ENCODE results near the gene UBR3.
"Not testable (repeated sequence)": the region's sequence is repeated elsewhere in the genome, so short reads cannot be mapped to it uniquely, and the experiment has no call there.

The UBR3 gene

DNA sequence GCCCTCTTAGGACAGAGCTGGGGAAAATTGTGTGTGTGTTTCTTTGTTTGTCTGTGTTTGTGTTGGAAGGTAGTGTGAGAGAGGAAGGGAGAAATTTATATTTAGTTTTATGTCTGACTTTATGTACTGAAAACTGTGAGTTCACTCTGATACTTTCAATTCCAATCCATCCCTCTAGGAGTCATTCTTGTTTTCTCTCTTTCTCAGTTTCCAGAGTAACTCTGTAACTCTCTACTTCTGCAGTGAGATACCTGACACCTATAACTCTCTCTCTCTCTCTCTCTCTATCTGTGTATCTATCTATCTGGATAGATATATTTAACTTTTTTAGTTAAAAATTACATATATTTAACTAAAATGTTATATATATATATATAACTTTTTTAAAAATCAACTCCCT is 128.7 kb downstream of the UBR3 start:
- DNase-seq (ENCODE audit: low spot score) = no peak

DNA sequence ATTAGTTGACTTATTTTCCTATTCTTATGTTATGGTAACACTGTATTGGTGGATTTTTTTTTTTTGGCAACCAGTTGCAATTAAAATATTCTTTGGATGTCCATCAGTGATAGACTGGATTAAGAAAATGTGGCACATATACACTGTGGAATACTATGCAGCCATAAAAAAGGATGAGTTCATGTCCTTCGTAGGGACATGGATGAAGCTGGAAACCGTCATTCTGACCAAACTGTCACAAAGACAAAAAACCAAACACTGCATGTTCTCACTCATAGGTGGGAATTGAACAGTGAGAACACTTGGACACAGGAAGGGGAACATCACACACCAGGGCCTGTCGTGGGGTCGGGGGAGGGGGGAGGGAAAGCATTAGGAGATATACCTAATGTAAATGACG is 130.0 kb downstream of the UBR3 start:
- not testable (repeated sequence) for DNase-seq (ENCODE audit: low spot score)

DNA sequence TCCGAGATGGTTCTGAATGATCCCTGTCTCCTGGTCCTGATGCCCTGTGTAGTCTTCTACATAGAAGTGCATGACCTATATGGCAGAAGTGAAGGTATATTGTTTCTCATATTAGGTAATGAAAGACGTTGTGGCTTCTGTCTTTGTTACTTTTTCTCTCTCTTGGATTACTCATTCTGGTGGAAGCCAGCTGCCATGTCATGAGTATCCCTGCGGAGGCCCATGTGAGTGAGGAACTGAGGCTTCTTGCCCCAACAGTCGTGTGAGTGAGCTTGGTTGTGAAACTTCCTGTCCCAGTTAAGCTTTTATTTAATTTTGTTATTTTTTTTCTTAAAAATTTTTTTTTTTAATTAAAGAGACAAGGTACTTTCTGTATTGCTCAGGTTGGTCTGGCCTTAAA is 134.7 kb downstream of the UBR3 start:
- DNase-seq (ENCODE audit: low spot score) = no peak

DNA sequence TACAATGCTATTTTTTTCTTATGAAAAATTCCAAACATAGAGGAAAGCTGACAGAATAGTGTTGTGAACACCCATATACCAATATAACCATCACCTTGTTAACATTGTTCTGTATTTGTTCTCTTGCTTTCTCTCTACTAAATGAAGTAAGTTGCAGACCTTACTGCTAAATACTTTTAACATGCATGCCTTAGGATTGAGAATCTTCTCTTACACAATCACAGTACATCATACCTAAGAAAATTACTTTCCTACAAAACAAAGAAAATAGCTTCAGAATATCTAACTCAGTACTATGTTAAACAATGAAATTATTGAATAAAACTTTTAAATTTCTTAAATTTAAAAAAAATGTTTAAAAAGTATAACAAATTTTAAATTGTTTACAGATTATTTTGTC is 136.5 kb downstream of the UBR3 start:
- no peak for DNase-seq (ENCODE audit: low spot score)

DNA sequence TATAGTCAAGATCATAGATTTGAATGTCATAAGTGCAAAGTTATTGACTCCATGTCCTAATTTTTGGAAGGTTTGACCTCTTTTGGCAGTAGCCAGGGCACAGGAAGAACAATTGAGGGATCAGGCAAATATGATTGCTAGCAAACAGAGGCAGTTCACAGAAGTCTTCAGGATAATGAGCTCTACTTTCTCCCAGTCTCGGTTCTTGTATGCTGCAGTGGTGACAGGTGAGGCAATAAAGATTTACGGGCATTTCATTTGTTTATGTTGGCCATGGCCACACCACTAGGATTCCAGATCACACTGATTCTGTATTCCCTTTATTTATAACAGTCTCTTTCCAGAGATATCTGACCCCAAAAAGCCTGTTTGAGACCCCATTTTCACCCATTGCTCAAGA is 137.5 kb downstream of the UBR3 start:
- DNase-seq (ENCODE audit: low spot score) = peak; percentile 11

DNA sequence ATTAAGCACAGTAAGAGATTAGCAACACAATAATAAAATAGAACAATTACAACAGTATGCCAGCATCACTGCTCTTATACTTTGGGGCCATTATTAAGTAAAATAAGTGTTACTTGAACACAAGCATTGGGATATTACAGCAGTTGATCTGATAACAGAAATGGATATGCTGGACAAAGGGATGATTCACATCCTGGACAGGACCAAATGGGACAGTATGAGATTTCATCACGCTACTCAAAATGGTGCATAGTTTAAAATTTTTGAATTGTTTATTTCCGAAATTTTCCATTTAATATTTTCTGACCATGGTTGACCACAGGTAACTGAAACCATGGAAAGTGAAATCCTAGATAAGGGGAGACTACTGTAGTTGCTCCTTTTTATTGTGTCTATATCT is 138.2 kb downstream of the UBR3 start:
- no peak for DNase-seq (ENCODE audit: low spot score)

DNA sequence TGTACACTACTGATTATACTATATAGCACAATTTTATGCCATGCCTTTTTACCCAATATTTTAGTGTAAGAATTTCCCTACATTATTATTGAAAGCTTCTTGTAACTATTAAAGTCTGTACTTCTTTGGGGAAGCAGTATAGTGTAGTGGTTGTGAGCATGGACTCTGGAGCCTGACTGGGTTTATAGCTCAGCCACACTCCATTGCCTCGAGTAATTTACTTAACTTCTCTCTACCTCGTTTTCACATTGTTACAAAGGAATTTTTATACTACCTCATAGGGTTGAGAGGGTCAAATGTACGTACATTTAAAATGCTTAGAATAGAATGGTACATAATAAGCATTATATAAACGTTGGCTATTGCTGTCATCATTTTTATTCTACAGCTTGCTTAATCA is 139.2 kb downstream of the UBR3 start:
- DNase-seq (ENCODE audit: low spot score) = no peak

DNA sequence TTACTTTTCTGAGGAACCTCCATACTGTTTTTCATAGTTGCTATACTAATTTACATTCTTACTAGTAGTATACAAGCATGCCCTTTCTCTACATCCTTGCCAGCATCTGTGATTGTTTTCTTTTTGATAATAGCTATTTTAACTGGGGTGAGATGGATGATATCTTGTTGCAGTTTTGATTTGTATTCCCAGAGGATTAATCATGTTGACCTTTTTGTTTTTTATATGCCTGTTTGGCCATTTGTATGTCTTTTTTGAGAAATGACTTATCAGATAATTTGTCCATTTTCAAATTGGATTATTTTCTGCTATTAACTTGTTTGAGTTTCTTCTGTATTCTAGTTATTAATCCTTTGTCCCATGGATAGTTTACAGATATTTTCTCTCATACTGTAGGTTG is 141.5 kb downstream of the UBR3 start:
- no peak for DNase-seq (ENCODE audit: low spot score)

DNA sequence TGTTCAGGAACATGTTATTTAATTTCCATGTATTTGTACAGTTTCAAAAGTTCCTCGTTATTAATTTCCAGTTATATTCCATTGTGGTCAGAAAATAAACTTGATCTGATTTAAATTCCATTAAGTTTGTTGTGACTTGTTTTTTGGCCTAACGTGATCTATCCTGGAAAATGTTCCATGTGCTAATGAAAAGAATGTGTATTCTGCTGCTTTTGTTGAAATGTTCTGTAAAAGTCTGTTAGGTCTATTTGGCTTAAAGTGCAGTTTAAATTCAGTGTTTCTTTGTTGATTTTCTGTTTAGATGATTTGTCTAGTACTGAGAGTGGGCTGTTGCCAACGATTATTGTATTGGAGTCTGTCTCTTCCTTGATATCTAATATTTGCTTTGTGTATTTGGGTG is 148.0 kb downstream of the UBR3 start:
- DNase-seq (ENCODE audit: low spot score) = no peak

DNA sequence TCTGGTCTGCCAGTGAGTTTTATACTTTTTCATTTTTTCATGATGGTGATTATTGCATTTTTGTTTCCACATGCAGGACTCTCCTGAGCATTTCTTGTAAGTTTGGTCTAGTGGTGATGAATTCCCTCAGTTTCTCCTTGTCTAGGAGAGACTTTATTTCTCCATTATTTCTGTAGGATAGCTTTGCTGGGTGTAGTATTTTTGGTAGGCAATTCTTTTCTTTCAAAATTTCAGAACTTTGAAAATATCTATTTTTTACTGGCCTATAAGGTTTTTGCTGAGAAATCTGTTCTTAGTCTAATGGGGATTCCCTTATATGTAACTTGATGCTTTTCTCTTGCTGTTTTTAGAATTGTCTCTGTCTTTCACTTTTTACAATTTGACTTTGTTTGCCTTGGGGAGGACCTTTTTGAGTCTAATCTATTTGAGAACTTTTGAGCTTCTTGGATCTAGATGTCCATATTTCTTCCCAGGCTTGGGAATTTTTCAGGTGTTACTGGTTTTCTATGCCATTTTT is 149.1 kb downstream of the UBR3 start:
- no peak for DNase-seq (ENCODE audit: low spot score)

DNA sequence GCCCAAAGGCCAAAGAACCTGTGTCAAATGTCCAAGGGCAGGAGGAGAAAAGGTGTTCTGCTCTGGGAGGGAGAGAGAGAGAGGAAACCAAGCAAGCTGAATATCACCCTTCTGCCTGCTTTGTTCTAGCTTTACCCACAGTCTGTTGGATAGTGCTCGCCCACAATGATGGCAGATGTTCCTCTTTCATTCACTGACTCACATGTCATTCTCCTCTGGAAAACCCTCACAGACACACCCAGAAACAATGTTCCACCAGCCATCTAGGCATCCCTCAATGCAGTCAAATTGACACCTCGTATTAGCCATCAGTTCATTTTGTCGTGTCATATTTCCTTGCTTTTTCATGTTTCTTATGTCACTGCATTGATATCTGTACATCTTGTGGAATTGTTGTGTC is 150.3 kb downstream of the UBR3 start:
- no peak for DNase-seq (ENCODE audit: low spot score)

DNA sequence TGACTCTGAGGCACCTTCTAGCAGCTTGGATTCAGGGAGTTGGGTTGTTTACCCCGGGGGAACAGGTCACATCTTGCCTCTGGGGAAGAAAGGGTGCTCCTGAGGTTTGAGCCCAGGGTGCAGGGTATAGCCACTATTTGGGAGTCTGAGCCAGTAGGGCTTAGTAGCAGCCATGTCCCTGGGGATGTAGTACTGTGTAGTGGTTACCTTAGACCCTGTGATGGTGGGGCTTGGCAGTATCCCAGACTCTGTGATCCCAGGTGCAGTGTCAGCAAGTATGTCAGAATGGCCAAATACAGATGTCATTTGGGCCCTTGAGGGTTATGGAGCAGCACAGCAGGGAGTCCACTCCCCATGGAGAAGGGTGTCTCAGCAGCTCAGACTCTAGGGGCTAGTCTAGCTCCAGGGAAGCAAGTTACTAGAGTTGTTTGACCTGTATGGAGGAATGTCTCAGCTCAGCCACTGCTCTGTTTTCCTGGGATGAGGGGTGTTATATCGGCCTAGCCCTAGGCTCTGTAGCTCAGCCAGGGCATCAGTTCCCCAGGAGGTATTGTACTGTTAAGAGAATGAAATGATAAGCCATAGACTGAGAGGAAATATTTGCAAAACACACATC is 151.3 kb downstream of the UBR3 start:
- DNase-seq (ENCODE audit: low spot score) = no peak

DNA sequence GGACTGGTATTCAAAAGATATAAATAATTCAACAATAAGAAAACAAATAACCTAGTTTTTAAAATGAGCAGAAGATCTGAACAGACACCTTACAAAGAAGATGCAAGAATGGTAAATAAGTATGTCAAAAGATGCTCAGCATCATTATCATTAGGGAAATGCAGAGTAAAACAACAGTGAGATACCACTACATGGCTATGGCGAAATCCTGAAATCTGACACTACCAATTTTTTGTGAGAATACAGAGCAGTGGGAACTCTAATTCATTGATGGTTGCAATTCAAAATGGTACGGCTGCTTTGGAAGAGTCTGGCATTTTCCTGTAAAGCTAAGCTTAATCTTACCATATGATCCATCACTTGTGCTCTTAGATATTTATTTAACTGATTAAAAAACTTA is 151.8 kb downstream of the UBR3 start:
- no peak for DNase-seq (ENCODE audit: low spot score)

DNA sequence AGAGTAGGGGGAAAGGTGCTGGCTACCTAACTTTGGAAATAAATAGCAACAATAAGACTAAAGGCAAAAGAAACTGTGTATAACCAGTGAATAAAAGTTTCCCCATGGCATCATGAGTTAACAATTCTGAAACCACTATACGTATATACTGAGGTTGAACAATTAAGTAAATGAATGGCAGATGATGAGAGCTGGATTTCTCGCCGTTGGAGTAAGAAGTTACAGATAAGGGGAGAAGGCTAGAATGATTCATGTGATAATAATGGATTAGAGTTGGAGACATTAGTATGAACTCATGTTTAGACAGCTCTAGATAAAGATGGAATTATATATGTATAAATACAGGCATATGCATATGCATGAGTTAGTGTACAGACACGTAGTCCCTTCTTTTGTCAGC is 152.7 kb downstream of the UBR3 start:
- no peak for DNase-seq (ENCODE audit: low spot score)

DNA sequence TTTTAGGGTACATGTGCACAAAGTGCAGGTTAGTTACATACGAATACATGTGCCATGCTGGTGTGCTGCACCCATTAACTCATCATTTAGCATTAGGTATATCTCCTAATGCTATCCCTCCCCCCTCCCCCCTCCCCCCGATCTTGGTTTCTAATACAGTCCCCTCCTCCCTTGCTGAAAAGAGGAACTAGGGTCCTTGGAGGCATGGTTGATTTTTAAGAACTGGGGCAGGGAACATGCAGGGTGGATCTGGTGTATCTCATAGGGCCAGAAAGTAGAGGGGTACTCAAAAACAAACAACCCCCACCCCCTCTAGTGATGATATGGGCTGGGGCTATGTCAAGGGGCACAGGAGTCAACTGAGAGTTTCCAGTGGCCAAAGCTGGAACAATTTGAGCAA is 153.4 kb downstream of the UBR3 start:
- DNase-seq (ENCODE audit: low spot score) = no peak

DNA sequence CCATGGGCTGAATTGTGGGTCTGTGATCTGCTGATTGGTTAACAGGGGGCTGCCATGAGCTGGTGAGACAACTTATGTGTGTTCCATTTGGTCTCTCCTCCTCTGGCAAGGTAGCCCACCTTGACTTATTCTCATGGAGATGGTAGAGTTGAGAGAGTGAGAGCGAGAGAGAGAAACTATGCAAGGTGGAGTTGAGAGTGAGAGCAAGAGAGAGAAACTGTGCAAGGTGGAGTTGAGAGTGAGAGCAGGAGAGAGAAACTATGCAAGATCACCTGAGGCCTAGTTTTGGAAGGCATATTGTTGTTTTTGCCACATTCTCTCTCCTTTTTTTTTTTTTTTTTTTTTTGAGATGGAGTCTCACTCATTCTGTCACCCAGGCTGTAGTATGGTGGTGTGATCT is 155.7 kb downstream of the UBR3 start:
- DNase-seq (ENCODE audit: low spot score) = no peak

DNA sequence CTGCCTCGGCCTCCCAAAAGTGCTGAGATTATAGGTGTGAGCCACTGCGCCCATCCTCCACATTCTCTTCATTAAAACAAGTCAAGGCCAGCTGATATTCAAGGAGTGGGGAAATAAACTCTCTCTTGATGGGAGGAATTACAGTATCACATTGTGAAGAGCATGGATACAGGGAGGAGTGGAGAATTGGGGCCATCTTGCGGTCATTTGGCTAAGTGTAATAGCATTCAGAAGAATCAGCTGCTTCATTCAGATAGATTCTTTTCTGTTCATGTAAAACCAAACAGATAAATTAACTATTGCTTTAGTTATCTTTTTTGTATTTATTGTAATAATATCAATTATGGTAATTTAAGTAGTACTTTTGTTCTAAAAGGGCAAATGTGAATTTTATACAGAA is 156.3 kb downstream of the UBR3 start:
- no peak for DNase-seq (ENCODE audit: low spot score)

DNA sequence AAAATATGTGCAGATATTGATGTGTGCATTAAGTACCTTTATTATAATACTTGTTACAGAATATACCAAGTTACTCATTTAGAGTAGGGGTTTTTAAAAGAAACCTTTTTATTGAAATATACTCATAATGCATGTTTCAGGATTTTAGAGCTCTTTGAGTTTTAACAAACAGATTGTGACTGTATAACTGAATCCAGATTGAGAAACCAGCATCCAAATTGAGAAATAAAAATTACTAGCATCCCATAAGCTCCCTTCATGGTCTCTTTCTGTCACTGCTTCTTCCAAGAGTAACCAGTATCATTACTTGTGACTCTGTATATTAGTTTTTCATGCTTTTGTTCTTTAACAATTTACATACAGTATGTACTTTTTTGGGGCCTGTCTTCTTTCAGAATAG is 156.9 kb downstream of the UBR3 start:
- DNase-seq (ENCODE audit: low spot score) = no peak

DNA sequence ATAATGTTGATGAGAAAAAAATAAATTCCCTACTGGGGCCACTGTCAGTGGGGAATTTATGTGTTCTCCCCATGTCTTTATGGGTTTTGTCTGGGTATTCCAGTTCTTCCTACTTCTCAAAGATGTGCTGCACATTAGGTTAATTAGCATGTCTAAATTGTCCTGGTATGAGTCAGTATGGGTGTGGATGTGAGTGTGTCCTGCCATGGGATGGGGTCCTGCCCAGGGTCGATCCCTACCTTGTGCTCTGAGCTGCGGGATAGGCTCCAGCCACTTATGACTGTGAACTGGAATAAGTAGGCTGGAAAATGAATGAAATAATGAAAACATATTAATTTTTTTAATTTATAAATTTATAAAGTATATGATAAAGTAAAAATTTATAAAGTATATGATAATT is 167.5 kb downstream of the UBR3 start:
- DNase-seq (ENCODE audit: low spot score) = no peak

DNA sequence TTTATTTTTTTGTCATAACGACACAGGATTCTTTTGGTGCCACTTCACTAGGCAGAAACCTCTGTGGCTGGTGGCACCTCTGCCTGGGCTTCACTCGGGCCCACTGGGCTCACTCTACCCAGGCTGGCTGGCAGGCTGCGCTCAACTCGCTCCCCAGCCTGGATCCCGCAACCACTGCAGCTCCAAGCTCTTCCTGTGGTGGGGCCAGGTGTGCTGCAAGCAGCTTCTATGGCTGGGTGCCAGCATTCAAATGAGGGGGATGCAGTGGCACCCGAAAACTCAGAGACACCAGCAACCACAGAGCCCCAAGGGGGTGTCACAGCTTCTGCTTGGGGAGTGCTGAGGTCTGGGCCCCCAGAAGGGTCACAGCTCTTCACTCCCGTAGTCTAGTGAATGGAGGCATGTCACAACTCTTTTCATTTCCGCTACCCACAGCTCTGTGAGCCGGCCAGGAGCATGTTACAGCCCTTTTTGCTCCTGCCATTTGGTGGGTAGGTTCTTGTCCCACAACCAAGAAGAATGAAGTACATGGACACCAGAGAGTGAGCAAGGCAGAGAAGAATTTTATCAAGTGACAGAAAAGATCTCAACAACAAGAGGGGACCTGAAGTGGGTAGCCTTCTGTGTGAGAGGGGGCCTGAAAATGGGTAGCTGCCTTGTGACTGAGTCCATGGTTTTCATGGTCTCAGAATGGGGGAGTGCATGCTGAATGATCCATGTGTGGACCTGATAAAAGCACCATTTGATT is 170.1 kb downstream of the UBR3 start:
- no peak for DNase-seq (ENCODE audit: low spot score)

DNA sequence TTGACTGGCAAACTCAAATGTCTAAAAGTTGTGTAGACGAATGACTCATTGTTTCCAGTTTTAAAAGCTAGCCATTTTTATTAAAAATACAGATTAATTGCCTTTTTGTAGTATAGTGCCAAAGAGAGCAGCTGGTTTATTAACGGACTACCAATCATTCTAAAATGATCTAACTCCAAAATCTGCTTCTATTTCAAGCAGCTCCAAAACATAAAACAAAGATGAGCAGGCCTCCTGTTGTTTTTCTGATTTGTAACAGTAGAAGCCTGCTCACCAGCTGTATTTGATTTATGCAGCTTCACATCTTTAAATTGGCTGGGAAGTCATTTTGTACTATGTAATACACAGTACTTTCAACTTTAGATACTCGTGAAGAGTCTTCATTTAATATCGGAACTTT is 171.8 kb downstream of the UBR3 start:
- no peak for DNase-seq (ENCODE audit: low spot score)

DNA sequence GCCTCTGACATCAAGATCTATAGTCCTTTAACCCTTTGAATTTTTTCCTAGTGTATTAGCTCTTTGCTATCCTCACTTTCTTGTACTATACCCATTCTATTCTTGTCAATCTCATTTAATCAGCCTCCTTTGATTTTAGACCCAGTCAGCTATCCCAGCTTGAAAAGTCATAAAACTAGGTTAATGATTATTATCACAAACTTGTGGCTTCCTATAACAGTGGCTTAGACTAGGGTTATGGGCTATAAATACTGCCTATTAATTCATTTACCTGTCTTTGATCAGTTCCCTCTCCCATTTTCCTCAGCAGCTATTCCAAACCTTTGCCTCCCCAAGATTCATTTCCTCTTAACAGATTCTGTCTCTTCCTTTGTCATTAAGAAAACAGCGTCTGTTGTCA is 174.8 kb downstream of the UBR3 start:
- peak; percentile 30 for DNase-seq (ENCODE audit: low spot score)

DNA sequence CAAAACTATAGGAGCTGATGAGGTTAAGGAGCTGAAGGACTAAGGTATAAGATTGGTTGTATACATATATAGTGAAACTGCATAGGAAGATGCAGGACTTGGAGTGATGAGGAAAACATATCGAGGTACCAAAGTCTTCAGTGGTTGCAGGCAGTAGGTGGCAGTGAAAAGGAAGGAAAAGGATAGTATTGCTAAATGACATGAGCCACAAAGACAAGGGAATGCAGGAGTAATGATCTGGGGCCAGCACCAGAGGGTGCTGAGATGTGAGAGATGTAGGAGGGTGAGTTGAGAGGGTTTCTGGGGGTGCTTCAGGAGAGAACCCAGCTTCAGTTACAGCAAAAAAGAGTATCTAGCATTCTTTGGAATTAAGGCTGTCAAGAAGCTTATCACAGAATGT is 178.4 kb downstream of the UBR3 start:
- peak; percentile 42 for DNase-seq (ENCODE audit: low spot score)
